B cell (primary cell): ENCODE measurements around the gene RNU5B-1. TPM values are rescaled to one million over a fixed set of nuclear protein-coding genes. Genes with fewer than 3 reads are reported as not detected.

Experiments used
- ATAC-seq: fragments of 200-7000 bp; cut with Tn5 transposase; one replicate; pipeline ENCODE4 v1.10.0; 2021; ENCODE audit warnings: low read depth, mild to moderate bottlenecking, moderate number of reproducible peaks, moderate library complexity
- CTCF ChIA-PET: fragments of 350-600 bp; sonication (Branson Sonifier 250); formaldehyde crosslinking; loops from one replicate; lab custom pipeline; 2021; ENCODE audit warnings: antibody characterized with exemption, inconsistent platforms; lab: Charles Lee
- POLR2A ChIA-PET: fragments of 350-600 bp; sonication (Branson Sonifier 250); formaldehyde crosslinking; loops from one replicate; lab custom pipeline; 2021; ENCODE audit warnings: antibody characterized with exemption; lab: Charles Lee
- DNase-seq: peaks from one replicate; pipeline ENCODE4 v3.0.0; 2013
- H2AFZ ChIP-seq: 2 replicates; pipeline ENCODE4 v1.6.1; 2012; ENCODE audit warnings: mild to moderate bottlenecking, low read depth, low read length; ENCODE audit not compliant: insufficient read depth, poor library complexity, severe bottlenecking
- H3K27ac ChIP-seq, 2 donors: 1 replicate in 1 of 2; 2 replicates in 1 of 2; pipeline ENCODE4 v1.5.1; 2012 to 2013; ENCODE audit warnings: low read length in 2 of 2, mild to moderate bottlenecking in 2 of 2, moderate library complexity in 1 of 2
- H3K27me3 ChIP-seq, 4 experiments: fragments of 200-600 bp in 1 of 4; sonication (generic) in 1 of 4; replicated peaks in 1 of 4; 1 replicate in 2 of 4; 2 replicates in 2 of 4; pipeline versions ENCODE4 v1.6.1 to v1.7.0; 2013 to 2016; ENCODE audit warnings: low read length in 3 of 4, mild to moderate bottlenecking in 2 of 4, mixed read lengths in 1 of 4, moderate library complexity in 1 of 4; ENCODE audit not compliant: insufficient read depth in 4 of 4, control insufficient read depth in 3 of 4; ENCODE audit errors: control extremely low read depth in 1 of 4
- H3K36me3 ChIP-seq, 2 experiments: replicated peaks in 1 of 2; 1 replicate in 1 of 2; 2 replicates in 1 of 2; pipeline versions ENCODE4 v1.6.1 to v1.7.1; 2013; ENCODE audit warnings: low read length in 1 of 2; ENCODE audit not compliant: insufficient read depth in 2 of 2, control insufficient read depth in 1 of 2; ENCODE audit errors: control extremely low read depth in 1 of 2, extremely low read depth in 1 of 2
- H3K4me1 ChIP-seq, 2 donors: fragments of 200-600 bp in 1 of 2; sonication (generic) in 1 of 2; 1 replicate in 1 of 2; 2 replicates in 1 of 2; pipeline versions ENCODE4 v1.5.1 to v1.6.1; 2013 to 2017; ENCODE audit warnings: low read length in 2 of 2; ENCODE audit not compliant: control insufficient read depth in 2 of 2, insufficient read depth in 2 of 2
- H3K4me2 ChIP-seq: replicated peaks from 2 replicates; pipeline ENCODE3; 2012; ENCODE audit warnings: mild to moderate bottlenecking, low read depth, low read length; ENCODE audit not compliant: poor library complexity, severe bottlenecking
- H3K4me3 ChIP-seq, 5 experiments: fragments of 200-600 bp in 1 of 5; sonication (generic) in 1 of 5; 1 replicate in 3 of 5; 2 replicates in 2 of 5; pipeline versions ENCODE4 v1.5.1 to v1.7.0; 2011 to 2016; ENCODE audit warnings: low read length in 4 of 5, mild to moderate bottlenecking in 4 of 5, low read depth in 2 of 5, control low read depth in 1 of 5, moderate library complexity in 1 of 5; ENCODE audit not compliant: insufficient read depth in 1 of 5; ENCODE audit errors: control extremely low read depth in 1 of 5, extremely low read depth in 1 of 5
- H3K79me2 ChIP-seq: fragments of 200-600 bp; sonication (generic); one replicate; pipeline ENCODE4 v1.6.0; 2016; ENCODE audit warnings: low read length; ENCODE audit not compliant: control insufficient read depth, insufficient read depth
- H3K9ac ChIP-seq: fragments of 200-600 bp; sonication (generic); 2 replicates; pipeline ENCODE4 v1.6.1; 2017; ENCODE audit warnings: mild to moderate bottlenecking, low read length, moderate library complexity
- H3K9me3 ChIP-seq, 3 donors: one replicate each; pipeline versions ENCODE4 v1.6.1 to v1.7.1; 2013; ENCODE audit warnings: low read length in 2 of 3; ENCODE audit not compliant: control insufficient read depth in 2 of 3, insufficient read depth in 1 of 3; ENCODE audit errors: control extremely low read depth in 1 of 3
- H4K20me1 ChIP-seq: 2 replicates; pipeline ENCODE4 v1.6.0; 2012; ENCODE audit warnings: mild to moderate bottlenecking, low read length; ENCODE audit not compliant: insufficient read depth, control insufficient read depth, poor library complexity, severe bottlenecking
- H3K27ac Mint-ChIP-seq: one replicate; pipeline ENCODE4 v1.8.0; 2021; ENCODE audit warnings: mixed read lengths
- H3K27me3 Mint-ChIP-seq: one replicate; pipeline ENCODE4 v1.8.0; 2021; ENCODE audit warnings: mixed read lengths
- H3K4me1 Mint-ChIP-seq: one replicate; pipeline ENCODE4 v1.8.0; 2021; ENCODE audit warnings: mixed read lengths
- H3K4me3 Mint-ChIP-seq: one replicate; pipeline ENCODE4 v1.8.0; 2021; ENCODE audit warnings: mixed read lengths
- H3K9me3 Mint-ChIP-seq: one replicate; pipeline ENCODE4 v1.8.0; 2022; ENCODE audit warnings: mixed read lengths; ENCODE audit not compliant: insufficient read depth
- EZH2 ChIP-seq: IDR thresholded peaks from 2 replicates; pipeline ENCODE4 v1.6.1; 2012; ENCODE audit warnings: borderline replicate concordance, low read depth, mild to moderate bottlenecking, moderate library complexity, low read length; ENCODE audit not compliant: insufficient read depth, poor library complexity, severe bottlenecking
- WGBS: methylation state at CpG from one replicate; pipeline ENCODE4 v1.1.5; 2013; ENCODE audit warnings: missing lambda C conversion rate; ENCODE audit not compliant: insufficient coverage; 5-methylcytosine and 5-hydroxymethylcytosine counted together
- intact Hi-C: fragments of 100-400 bp; cut with micrococcal nuclease; formaldehyde crosslinking; loops from one replicate; pipeline ENCODE4 v1.10.0; 2022
- polyA plus RNA-seq: library from polyadenylated mRNA; depleted of rRNA; stranded (reverse); fragments of >200 nt; gene quantifications from 2 replicates; pipeline ENCODE4 v1.2.3, GENCODE V29; 2012
- total RNA-seq, 2 donors: library from RNA; stranded (reverse); fragments of 120-200 nt in 1 of 2; gene quantifications; 1 replicate in 1 of 2; 2 replicates in 1 of 2; pipeline versions ENCODE4 v1.2.3 to v1.2.4, GENCODE V29; 2013 to 2022
- TF ChIP-seq, protein P1 (sequence below): fragments of 200-600 bp; IDR thresholded peaks from one replicate; pipeline ENCODE4 v1.8.0; 2022; ENCODE audit warnings: antibody characterized with exemption, mild to moderate bottlenecking

RNU5B-1 gene
- total and polyA plus RNA-seq, 2 donors (not counting 1 experiment from before 2014, with no cell fraction given), result 21.7 TPM; not detected in 1

DNA sequence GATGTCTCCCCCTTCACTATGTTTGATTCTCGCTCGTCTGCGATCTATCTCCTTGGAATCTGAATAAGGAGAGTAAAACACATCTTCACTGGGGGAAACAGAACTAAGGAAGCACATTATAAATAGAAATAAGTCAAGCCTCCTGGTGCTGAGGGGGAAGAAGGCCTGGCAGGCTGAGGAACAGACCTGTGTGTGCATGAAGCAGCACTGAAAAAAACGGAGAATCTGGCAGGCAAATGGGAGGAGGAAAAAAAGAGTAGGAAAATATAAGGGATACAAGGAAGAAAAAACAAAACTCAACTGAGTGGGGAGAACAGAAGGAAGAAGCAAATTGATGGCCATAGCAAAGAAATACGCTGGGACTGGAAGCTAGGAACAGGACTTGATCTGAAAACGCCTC lies 43.5 kb upstream of the RNU5B-1 start:
- ChIA-PET POLR2A (no interaction called here), CTCF (no interaction called here)
- intact Hi-C loops, result no loop called here
- no peaks in the 10 kb centered on the region for H3K27me3 Mint-ChIP-seq
- Histone ChIP-seq H3K9ac (no peak overlapping the region), H2AFZ (no peak overlapping the region), H3K4me3 (no peak overlapping the region), H3K36me3 (peaks cover 4 to 65% of the 10 kb centered on the region in 2 experiments), H4K20me1 (no peaks in the 10 kb centered on the region), H3K9me3 (no peaks in the 10 kb centered on the region), H3K27ac (no peak overlapping the region), H3K27me3 (no peaks in the 10 kb centered on the region), H3K4me2 (no peak overlapping the region), H3K4me1 (no peaks in the 10 kb centered on the region), H3K79me2 (no peaks in the 10 kb centered on the region)
- H3K27ac Mint-ChIP-seq, result no peak overlapping the region
- no peak for TF ChIP-seq EZH2
- TF ChIP-seq, protein P1, sequence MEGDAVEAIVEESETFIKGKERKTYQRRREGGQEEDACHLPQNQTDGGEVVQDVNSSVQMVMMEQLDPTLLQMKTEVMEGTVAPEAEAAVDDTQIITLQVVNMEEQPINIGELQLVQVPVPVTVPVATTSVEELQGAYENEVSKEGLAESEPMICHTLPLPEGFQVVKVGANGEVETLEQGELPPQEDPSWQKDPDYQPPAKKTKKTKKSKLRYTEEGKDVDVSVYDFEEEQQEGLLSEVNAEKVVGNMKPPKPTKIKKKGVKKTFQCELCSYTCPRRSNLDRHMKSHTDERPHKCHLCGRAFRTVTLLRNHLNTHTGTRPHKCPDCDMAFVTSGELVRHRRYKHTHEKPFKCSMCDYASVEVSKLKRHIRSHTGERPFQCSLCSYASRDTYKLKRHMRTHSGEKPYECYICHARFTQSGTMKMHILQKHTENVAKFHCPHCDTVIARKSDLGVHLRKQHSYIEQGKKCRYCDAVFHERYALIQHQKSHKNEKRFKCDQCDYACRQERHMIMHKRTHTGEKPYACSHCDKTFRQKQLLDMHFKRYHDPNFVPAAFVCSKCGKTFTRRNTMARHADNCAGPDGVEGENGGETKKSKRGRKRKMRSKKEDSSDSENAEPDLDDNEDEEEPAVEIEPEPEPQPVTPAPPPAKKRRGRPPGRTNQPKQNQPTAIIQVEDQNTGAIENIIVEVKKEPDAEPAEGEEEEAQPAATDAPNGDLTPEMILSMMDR, result no peak
- H3K4me1 Mint-ChIP-seq, result no peaks in the 10 kb centered on the region
- H3K9me3 Mint-ChIP-seq, result no peaks in the 10 kb centered on the region
- ATAC-seq (no peak), DNase-seq (no peak)
- no peak overlapping the region for H3K4me3 Mint-ChIP-seq
- WGBS, result 73% methylated on average over 1 of the region's 6 CpGs

DNA sequence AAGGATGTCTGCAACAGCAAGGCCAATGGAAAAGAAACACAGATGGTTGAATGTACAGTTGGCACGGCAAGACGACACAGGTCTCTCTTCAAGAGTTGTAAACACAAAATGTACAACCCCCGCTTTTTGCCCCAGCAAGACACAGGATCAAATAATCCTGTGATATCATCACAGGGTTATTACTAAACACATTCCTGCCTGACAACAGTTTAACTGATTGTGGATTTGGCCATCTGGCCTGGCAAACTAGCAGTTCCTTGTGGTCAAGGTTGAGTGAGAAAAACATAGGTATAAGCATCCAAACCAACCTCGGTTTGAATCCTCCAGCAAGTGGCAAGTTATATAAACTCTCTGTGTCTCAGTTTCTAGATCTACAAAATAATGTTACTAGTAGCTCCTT lies 41.2 kb upstream of the RNU5B-1 start:
- Mint-ChIP-seq H3K9me3 (no peaks in the 10 kb centered on the region), H3K4me3 (no peak overlapping the region), H3K27ac (no peak overlapping the region), H3K4me1 (no peaks in the 10 kb centered on the region), H3K27me3 (no peaks in the 10 kb centered on the region)
- Histone ChIP-seq H3K4me1 (no peaks in the 10 kb centered on the region), H3K79me2 (no peaks in the 10 kb centered on the region), H2AFZ (no peak overlapping the region), H4K20me1 (no peaks in the 10 kb centered on the region), H3K9ac (no peak overlapping the region), H3K27ac (no peak overlapping the region), H3K4me2 (no peak overlapping the region), H3K27me3 (no peaks in the 10 kb centered on the region), H3K4me3 (no peak overlapping the region), H3K36me3 (peaks cover 2 to 63% of the 10 kb centered on the region in 2 experiments), H3K9me3 (no peaks in the 10 kb centered on the region)
- POLR2A ChIA-PET, result interaction anchor here (0.5 kb wide), 1 partner anchor 597 kb away, joined by 5 read pairs; no protein-coding TSS in a partner anchor
- TF ChIP-seq EZH2, result no peak
- TF ChIP-seq, protein P1, result no peak
- CTCF ChIA-PET, result no interaction called here
- ATAC-seq (no peak), DNase-seq (no peak)
- WGBS, result 100% methylated on average over 3 of the region's 4 CpGs
- intact Hi-C loops, result no loop called here
